Heart left ventricle (tissue), 13 donors: Measurements from ENCODE around the gene LMAN2L.

Experiments
- POLR2A ChIP-seq, 2 donors: fragments of 450-650 bp; IDR thresholded peaks; one replicate each; pipeline ENCODE4 v1.6.1; 2017; ENCODE audit warnings: antibody characterized with exemption in 2 of 2, mild to moderate bottlenecking in 2 of 2, moderate library complexity in 2 of 2
- TF ChIP-seq, protein P1 (sequence below), 12 donors: fragments of 200-600 bp; sonication (generic) in 4 of 12; IDR thresholded peaks; one replicate each; pipeline versions ENCODE4 v1.5.0 to v1.8.0; 2018 to 2022; ENCODE audit warnings: antibody characterized with exemption in 12 of 12, mild to moderate bottlenecking in 5 of 12
- donor health status: ischemic (EF 13 %, LVEDD 7.1; RV severe dilation, severe dysfunction).
- donor health status: DM: no; HTN: yes; CAD: no.
- donor health status: DM: no; HTN: no; CAD: no.
- donor health status: ischemic (EF 25% LVEDD 6.9; RV normal size, moderate dysfunction).
- donor health status: ischemic (EF 25% LVEDD 5.7; RV mildly dilated, moderate dysfunction).
- donor health status: ischemic (EF 35%, LVEDD 5.7; RV mildly dilated, moderate dysfunction).
- donor health status: nonischemic (EF 11% LVEDD 7.7; RV severe dilation, severe dysfunction).
- donor health status: DM: yes; HTN: yes; CAD: no.
- donor health status: PGD.
- donor health status: ischemic (EF 29% LVEDD 5.4; RV normal size, mild dysfunction).
- donor health status: nonischemic (EF 23%, LVEDD 6.1; RV moderate dilation, normal function).

DNA sequence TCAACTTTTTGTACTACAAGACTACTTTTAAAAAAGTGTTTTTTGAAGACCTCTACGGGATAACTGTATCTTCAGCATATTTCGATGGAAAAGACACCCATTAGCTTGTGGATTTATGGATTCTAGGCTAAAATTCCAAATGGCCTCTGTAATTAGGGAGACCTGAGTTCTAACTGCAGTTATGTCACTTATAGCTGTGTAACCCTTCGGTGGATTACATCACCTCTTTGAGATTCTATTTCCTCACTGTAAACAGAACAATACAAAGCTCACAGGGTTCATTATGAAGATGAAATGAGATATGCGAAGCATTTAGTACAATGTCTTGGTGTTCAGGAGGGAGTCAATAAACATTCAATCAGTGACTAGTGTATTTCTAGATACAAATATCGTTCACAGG lies 24.2 kb downstream of the LMAN2L start:
- TF ChIP-seq POLR2A (IDR thresholded peaks at IDR 0.05): no peak
- TF ChIP-seq, protein P1, sequence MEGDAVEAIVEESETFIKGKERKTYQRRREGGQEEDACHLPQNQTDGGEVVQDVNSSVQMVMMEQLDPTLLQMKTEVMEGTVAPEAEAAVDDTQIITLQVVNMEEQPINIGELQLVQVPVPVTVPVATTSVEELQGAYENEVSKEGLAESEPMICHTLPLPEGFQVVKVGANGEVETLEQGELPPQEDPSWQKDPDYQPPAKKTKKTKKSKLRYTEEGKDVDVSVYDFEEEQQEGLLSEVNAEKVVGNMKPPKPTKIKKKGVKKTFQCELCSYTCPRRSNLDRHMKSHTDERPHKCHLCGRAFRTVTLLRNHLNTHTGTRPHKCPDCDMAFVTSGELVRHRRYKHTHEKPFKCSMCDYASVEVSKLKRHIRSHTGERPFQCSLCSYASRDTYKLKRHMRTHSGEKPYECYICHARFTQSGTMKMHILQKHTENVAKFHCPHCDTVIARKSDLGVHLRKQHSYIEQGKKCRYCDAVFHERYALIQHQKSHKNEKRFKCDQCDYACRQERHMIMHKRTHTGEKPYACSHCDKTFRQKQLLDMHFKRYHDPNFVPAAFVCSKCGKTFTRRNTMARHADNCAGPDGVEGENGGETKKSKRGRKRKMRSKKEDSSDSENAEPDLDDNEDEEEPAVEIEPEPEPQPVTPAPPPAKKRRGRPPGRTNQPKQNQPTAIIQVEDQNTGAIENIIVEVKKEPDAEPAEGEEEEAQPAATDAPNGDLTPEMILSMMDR (IDR thresholded peaks at IDR 0.05): no peak
